NCI-H1930 (cell line): ENCODE results near the gene NIFK.
"Not testable (repeated sequence)": the region's sequence is repeated elsewhere in the genome, so short reads cannot be mapped to it uniquely, and the experiment has no call there.

Experiments used
- DNase-seq, 2 experiments: peaks; one replicate each; lab custom pipeline; 2025; lab: John Stamatoyannopoulos, UW

NIFK gene

GRCh38 chr2:121694398-121695170 is 42.1 kb downstream of the NIFK start:
- no peak for DNase-seq

DNA sequence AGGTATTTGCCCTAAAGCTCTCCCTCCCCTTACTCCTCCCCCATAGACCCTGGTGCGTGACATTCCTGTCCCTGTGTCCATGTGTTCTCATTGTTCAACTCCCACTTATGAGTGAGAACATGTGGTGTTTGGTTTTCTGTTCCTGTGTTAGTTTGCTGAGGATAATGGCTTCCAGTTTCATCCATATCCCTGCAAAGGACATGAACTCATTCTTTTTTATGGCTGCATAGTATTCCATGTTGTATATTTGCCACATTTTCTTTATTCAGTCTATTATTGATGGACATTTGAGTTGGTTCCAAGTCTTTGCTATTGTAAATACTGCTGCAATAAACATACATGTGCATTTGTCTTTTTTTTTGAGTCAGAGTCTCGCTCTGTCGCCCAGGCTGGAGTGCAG is 46.1 kb downstream of the NIFK start:
- DNase-seq = not testable (repeated sequence)

DNA sequence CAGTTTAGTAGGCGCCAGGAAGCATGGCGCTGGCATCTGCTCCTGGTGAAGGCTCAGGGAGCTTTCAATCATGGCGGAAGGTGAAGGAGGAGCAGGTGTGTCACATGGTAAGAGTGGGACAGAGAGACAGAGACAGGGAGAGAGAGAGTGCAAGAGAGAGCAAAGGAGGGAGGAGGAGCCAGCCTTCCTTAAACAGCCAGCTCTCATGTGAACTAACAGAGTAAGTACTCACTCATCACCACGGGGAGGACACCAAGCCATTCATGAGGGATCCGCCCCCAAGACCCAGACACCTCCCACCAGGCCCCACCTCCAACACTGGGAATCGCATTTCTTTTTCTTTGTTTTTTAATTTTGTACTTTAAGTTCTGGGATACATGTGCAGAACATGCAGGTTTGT is 46.6 kb downstream of the NIFK start:
- no peak for DNase-seq

DNA sequence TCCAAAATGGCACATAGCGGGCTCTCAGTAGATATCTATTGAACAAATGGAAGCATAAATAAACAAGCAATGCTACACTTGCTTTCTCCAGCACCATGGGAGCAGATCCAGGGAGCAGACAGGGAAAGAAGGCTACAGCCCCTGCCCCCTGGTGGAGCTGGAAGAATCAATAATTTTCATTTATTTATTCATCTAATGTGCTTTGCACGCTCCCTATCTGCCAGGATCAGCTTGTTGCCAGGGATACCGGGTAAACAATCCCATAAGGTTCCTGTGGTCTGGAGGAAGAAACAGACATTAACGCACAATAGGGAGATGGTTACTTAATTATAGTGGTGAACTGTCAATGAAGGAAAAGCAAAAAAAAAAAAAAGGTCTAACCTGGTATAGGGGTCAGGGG is 47.3 kb downstream of the NIFK start:
- DNase-seq = peak in 1 of 2 experiments; percentile 4

DNA sequence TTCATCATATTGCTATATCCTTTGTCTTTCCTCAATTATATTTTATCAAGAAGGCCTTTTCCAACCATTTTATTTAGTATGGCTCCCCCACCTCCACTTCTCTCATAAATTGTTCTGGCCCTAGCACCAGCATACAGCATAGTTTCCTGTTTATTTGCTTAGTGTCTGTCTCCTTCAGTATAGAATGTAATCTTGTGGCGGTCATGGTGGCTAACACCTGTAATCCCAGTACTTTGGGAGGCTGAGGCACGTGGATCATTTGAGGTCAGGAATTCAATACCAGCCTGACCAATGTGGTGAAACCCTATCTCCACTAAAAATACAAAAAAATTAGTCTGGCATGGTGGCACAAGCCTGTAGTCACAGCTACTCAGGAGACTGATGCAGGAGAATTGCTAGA is 47.9 kb downstream of the NIFK start:
- DNase-seq = no peak

DNA sequence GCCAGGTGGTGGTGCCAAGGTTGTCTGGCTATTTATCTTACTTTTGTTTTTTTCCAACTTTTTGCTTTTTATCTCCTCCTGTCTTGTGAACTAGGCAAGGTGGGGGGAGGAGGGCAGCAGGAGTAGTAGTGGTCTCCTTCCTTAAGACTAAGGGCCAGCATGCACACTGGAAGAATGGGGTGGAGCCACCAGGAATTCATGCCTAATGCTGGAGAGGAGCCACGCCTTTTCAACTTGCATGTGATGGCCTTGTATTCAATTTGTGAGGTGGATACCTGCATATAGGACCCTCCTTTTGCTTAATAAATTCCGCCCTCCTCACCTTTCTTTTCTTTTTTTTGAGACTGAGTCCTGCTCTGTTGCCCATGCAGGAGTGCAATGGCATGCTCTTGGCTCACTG is 49.8 kb downstream of the NIFK start:
- no peak for DNase-seq

- no peak for DNase-seq
These were observed 50.5 kb downstream of the NIFK start for GRCh38 chr2:121686218-121686617.

DNA sequence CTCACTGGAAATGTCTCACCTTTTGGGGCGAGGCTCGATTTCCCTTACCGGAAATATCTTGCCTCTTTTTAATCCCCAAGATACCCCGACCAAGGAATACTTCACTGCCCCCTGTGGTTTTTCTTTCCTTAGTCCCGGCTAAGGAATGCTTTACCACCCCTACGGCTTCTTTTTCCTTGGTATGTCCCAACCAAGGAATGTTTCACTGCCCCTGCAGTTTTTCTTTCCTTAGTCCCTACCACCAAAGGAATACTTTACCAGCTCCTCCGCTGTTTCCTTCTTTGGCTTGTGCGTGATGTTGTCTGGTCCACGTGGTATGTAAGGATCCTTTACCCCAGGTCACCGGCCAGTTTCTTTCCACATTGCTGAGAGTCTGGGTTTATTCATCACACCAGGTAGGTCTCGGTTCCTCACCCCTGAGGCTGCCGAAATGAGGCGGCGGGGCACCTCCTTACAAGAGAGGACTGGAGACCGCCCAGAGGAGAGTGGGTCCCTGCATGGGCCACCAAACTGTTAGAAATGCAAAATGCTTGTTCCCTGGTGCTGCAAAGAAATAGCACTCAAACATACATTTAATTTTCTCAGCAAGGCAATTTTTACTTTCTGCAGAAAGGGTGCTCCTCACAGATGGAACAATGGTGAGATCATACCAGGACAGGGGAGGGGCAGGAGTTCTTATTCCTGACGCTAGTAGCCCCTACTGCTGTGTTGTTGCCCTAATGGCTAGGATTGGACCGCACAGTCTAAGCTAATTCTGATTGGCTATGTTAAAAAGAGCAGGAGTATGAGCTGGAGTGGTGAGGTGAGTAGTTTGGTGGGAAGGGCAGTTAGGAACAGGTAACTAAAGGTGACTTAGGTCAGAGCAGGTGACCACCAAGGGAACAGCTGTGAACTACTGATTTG is 54.0 kb downstream of the NIFK start:
- no peak for DNase-seq

GRCh38 chr2:121677855-121678254 is 58.8 kb downstream of the NIFK start:
- DNase-seq = no peak
